GM18873 (cell line): ENCODE data around the gene LRRC9.

Source experiments
- ATAC-seq: cut with Tn5 transposase; IDR thresholded peaks from one replicate; pipeline ENCODE4 v1.9.1; 2021; ENCODE audit warnings: mild to moderate bottlenecking, moderate library complexity, moderate number of reproducible peaks; ENCODE audit not compliant: unreplicated experiment, low FRiP score

Gene LRRC9

DNA sequence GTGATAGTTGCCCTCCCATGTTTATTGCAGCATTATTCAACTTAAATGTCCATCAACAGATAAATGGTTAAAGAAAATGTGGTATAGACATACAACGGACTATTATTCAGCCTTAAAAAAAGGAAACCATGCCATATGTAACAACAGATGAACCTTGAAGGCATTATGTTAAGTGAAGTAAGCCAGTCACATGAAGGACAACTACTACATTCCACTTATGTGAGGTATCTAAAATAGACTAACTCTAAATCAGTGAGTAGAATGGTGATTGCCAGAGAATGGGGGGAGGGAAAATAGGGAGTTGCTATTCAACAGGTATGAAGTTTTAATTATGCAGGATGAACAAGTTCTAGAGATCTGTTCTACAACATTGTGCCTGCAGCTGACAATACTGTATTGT lies 181.8 kb downstream of the LRRC9 start:
- no peak for ATAC-seq

- no peak for ATAC-seq
These were observed 182.4 kb downstream of the LRRC9 start for GRCh38 chr14:60102389-60102788.

DNA sequence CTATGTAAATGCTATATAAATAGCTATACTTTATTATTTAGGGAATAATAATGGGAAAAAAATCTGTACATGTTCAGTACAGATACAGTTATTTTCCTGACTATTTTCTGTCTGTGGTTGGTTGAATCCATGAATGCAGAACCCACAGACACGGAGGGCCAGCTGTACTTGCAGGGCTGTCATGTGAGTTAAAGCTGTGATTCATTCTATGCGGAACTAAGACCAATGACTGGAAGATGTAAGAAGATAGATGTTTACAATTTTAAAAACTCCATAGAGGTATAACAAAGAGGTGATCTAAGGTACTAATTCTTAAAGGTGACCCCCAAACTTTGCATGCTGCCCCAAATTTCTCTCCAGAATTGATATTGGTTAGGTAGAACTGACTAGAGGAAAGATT lies 186.4 kb downstream of the LRRC9 start:
- ATAC-seq = no peak

GRCh38 chr14:60107477-60107876 lies 187.5 kb downstream of the LRRC9 start:
- no peak for ATAC-seq

- ATAC-seq = no peak
These were observed 191.8 kb downstream of the LRRC9 start for GRCh38 chr14:60111732-60112131.
